ENCODE results near the gene SH3RF3.

DNA sequence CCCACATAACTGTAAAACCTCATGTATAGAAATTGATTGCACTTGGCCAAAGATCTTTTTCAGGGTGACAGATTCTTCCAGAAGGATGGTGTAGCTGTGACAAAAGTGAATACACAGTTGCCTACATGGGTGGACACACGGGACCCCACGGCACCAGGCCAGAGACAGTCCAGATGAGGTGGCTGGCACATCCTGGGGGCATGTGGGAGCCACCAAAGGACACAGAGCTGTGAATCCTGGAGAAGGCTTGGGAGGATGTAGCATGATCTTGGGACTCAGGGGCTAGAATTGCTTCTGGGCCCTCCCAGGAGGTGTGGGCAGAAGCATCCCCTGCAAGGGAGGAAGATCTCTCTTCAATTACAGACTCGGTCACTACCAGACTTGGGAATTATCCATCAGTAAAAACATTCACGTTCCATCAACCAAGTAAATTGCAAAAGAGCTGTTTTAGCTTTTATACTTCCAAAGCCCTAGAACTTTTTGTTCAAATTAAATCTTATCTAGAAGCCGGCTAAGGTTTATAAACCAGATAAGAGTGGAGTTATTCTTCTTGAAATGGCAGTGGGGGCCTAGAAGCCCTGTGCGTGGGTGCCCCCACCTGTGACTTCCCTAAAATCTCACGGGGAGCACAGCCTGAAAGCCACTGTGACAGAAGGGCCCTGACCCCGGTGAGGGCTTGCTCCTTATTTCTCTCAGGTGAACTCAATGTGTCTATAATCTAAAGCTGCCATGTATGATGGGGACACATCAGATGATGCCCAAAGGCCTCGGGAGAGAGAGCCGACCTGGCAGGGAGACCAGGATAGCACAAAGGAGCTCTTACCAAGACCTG is 403.1 kb downstream of the SH3RF3 start:
- TF ChIP-seq POLR2AphosphoS5 (IDR thresholded peaks at IDR 0.05; ENCODE audit: control insufficient read depth, insufficient read depth, low read depth, low read length) (no peak), CTCF (IDR thresholded peaks at IDR 0.05 in 2 of 3, conservative IDR thresholded peaks at IDR 0.05 in 1 of 3; ENCODE audit: insufficient read depth in 2 of 3, low read depth in 1 of 3, low read length in 3 of 3) (no peak), KLF16 (IDR thresholded peaks at IDR 0.05) (no peak), NBN (IDR thresholded peaks at IDR 0.05; ENCODE audit: low read depth) (no peak), ZNF589 (CRISPR knock-in tag; IDR thresholded peaks at IDR 0.05; ENCODE audit: low read depth) (no peak)
